Measurements from ENCODE around the gene IRF2BPL. TPM values are rescaled to one million over a fixed set of nuclear protein-coding genes. Genes with fewer than 3 reads are reported as not detected.

IRF2BPL gene
- polyA plus RNA-seq, 3 donors: 50.3 to 62.4 (median 52.7) TPM

GRCh38 chr14:77003960-77004710 is 24.4 kb downstream of the IRF2BPL start:
- DNase-seq (ENCODE audit: extremely low read depth in 1 of 11, low read depth in 9 of 11, low spot score in 4 of 11): no peak

- no peak for DNase-seq (ENCODE audit: extremely low read depth in 1 of 11, low read depth in 9 of 11, low spot score in 4 of 11)
These were observed 25.6 kb downstream of the IRF2BPL start for GRCh38 chr14:77002889-77003288.

DNA sequence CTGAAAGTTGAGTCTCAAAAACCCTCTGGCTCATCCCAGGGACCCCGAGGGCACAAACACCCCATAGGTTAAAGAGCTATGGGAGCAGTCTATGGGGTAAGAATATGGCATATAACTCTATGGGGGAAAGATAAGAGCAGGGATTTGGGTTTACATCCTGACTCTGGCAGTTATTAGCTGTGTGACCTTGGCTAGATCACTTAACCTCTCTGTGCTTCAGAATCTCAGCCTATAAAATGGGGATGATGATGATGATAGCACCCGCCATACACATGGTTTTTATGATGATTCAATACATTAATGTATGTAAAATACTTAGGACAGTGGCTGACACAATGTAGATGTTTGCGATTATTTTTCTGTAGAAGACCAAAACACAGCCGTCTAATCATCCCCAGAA is 26.2 kb downstream of the IRF2BPL start:
- no peak for DNase-seq (ENCODE audit: extremely low read depth in 1 of 11, low read depth in 9 of 11, low spot score in 4 of 11)

DNA sequence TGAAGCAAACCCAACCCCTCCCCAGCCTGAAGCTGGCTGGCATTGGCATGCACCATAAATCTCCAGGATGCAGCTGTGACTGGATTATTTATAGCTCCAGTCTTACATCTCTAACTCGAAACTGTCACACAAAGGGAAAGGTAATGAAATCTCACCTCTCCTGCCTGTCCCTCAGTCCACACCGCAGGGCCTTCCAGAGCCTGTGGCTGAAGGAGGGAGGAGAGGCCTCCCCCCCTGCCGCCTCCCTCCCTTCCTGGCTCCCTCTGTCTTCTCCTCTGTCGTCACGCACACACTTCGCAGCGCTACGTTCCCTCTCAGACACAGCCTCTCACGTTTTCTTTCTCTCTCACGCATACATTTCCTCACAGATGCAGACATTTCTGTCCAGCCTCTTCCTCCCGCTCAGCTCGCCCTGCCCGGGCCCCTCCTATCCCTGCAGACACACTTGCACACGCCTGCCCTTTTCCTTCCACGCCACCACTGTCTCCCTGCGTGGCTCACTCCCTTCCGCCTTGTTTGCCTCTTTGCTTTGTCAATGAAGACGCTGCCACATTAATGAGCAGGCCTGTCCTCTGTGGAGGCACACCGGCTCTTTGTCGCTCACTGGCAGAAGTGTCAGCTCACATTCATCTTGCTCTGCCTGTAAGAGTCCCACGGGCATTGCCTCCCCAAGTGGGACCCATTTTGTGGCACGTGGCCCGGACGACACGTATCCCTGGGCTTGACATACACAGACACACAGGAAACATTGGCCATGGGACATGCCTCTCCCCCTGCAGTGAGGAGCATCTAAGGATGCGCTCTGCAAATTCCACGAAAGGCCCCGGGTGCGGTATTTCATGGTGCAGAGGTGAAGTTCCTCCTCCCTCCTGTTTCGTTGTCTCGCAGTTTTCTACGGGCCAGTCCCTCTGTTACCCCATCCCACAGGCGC is 27.9 kb downstream of the IRF2BPL start:
- peak in 3 of 11 donors; percentile 67 to 80 (median 71) for DNase-seq (ENCODE audit: extremely low read depth in 1 of 11, low read depth in 9 of 11, low spot score in 4 of 11)

DNA sequence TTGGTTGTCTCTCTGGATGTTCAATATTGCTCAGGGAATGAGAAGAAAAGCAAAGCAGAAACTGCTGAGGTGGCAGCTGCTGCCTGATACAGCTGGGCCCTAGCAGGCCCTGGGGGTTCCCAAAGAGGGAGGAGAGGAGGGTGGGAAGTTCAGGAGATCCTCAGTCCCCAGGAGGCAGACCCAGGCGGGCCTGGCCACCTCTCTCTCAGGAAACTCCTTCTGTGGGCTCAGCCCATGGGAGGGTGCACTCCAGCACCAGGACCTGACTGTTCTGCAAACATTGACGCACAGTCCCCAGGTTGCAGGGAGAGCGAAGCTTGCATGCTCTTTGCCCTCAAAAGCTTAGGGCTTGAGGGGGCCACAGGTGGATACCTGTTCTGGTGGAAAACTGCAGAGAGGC is 29.6 kb downstream of the IRF2BPL start:
- no peak for DNase-seq (ENCODE audit: extremely low read depth in 1 of 11, low read depth in 9 of 11, low spot score in 4 of 11)

- no peak for DNase-seq (ENCODE audit: extremely low read depth in 1 of 11, low read depth in 9 of 11, low spot score in 4 of 11)
These were observed 31.1 kb downstream of the IRF2BPL start for GRCh38 chr14:76997257-76997970.

DNA sequence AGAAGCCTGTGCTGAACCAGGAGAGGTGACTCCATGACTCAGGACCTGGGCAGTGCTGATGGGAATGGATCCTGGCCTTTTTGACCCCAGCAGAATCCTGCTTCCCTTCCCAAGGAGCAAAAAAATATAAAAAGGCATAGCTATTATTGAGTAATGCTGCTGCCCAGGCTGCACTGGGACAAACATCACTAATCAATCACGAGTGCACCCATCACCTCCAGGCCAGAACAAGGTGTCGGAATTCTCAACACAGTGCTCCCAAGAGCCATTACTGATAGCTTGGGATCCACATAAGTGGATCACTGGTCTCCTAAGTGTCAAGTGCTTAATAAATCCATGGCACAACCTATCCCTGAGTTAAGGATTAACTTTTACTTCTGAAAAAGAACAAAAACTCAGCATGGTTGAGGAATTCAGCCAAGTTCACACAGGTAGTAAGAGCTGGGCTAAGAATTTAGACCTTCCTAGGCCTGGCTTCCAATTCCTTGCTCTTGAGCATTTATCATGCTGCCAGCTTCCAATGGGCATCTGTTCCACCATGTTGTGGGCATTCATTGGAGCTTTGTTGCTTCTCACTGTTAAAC is 31.9 kb downstream of the IRF2BPL start:
- no peak for DNase-seq (ENCODE audit: extremely low read depth in 1 of 11, low read depth in 9 of 11, low spot score in 4 of 11)

- no peak for DNase-seq (ENCODE audit: extremely low read depth in 1 of 11, low read depth in 9 of 11, low spot score in 4 of 11)
These were observed 33.1 kb downstream of the IRF2BPL start for GRCh38 chr14:76995279-76996035.

- no peak for DNase-seq (ENCODE audit: extremely low read depth in 1 of 11, low read depth in 9 of 11, low spot score in 4 of 11)
These were observed 34.8 kb downstream of the IRF2BPL start for GRCh38 chr14:76993752-76994151.

DNA sequence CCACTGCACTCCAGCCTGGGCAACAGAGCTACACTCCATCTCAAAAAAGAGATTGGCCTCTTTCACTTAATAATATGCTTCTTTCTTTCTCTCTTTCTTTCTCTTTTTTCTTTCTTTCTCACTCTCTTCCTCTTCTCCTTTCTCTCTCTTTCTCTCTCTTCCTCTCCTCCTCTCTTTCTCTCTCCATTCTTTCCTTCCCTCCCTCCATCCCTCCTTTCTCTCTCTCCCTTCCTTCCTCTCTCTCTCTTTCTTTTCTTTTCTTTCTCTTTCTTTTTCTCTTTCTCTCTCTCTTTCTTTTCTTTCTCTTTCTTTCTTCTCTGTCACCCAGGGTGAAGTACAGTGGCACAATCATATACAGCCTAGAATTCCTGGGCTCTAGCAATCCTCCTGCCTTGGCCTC is 38.4 kb downstream of the IRF2BPL start:
- DNase-seq (ENCODE audit: extremely low read depth in 1 of 11, low read depth in 9 of 11, low spot score in 4 of 11): no peak

- DNase-seq (ENCODE audit: extremely low read depth in 1 of 11, low read depth in 9 of 11, low spot score in 4 of 11): no peak
These were observed 40.5 kb downstream of the IRF2BPL start for GRCh38 chr14:76987956-76988520.

DNA sequence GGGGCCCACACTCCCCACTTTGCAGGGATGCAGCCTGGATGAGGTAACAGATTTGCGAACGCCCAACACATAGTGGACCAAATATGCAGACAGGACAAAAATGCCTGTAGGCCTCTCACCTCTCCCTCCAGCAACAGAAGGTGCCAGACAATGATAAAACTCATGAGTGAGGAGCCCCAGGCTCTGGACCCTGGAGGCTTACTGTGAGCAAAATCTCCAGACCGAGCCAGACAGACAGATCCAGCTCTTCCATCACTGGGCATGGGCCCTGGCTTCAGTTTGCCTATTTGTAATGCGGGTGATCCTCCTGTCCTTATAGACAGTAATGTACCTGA is 42.3 kb downstream of the IRF2BPL start:
- DNase-seq (ENCODE audit: extremely low read depth in 1 of 11, low read depth in 9 of 11, low spot score in 4 of 11): no peak

DNA sequence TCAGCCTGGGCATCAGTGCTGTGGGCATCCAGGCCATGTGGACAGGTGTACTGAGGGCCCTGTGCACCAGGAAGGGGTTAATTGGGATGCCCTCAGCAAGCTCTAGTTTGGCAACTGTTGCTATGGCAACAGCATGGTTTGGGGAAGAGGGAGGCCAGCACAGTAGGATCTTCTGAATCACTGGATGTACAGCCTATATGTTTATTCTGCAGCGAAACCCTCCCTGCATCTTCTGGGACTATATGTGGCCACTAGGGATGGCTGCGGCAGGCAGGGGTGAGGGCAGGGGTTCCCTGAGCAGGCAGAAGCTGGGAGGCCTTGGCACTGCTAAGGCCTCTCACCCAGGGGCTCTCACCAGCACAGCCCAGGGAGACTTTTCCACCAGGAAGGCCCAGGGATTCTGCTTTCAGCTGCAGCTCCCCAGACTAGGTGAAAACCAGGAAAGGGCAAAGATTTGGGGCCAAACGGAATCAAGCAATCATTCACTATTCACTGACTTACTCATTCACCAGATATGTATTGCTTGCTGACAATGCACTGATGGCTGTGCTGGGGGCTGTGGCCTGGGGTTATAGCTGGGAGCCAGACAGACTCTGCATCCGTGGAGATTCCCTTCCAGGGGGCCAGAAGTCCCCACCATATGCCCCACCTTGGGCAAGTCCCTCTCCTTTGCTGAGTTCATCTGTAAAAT is 42.8 kb downstream of the IRF2BPL start:
- no peak for DNase-seq (ENCODE audit: extremely low read depth in 1 of 11, low read depth in 9 of 11, low spot score in 4 of 11)

DNA sequence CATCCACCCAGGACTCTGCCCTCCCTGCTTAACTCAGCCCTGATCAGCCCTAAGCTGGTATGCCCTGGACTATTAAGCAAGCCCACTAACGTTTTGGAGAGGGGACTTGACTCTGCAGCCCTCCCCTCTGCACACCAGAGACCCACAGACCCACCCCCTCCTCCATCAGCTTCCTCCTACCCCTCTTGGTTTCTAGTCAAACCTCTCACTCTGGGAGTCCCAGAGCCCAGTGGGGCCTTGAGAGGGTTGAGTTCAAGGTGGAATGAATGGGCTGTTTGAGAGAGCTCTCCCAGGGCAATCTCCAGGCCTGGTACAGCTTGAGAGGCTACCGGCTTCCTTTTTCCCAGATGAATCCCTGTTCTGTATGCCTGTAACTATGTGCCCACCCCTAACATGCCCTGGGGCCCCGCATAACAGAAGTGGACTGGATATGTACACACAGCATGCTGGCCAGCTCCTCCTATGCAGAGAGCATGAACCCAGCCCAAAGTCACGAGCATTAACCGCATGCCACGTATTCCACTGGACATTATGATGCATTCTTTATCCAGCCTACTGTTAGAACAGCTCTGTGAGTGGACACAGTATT is 43.6 kb downstream of the IRF2BPL start:
- no peak for DNase-seq (ENCODE audit: extremely low read depth in 1 of 11, low read depth in 9 of 11, low spot score in 4 of 11)

- no peak for DNase-seq (ENCODE audit: extremely low read depth in 1 of 11, low read depth in 9 of 11, low spot score in 4 of 11)
These were observed 44.2 kb downstream of the IRF2BPL start for GRCh38 chr14:76984297-76984696.

DNA sequence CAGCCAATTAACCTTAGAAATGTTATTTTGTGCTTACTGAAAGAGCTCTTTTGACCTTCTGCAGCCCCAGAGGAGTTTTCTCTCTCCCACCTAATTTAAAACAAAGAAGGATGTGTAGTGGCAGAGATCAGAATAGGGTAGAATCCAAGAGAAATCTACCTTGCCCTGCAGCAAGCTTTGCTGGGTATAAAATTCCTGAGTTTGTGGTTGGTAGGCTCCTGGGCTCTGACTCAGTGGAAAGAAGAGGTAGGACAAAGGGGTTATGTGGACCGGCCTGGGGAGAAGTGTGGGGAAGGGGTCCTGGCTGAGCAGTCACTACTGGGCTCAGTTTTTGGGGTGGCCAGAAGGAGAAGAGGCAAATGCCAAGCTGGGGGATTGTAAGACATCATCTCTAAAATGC is 46.8 kb downstream of the IRF2BPL start:
- no peak for DNase-seq (ENCODE audit: extremely low read depth in 1 of 11, low read depth in 9 of 11, low spot score in 4 of 11)
